Hepatocyte (in vitro differentiated cells): ENCODE data around the gene GAN.

Experiments used
- EZH2 ChIP-seq: fragments of 200-600 bp; sonication (generic); IDR thresholded peaks from 2 replicates; pipeline ENCODE4 v1.6.1; 2016; ENCODE audit warnings: antibody characterized with exemption, mild to moderate bottlenecking, borderline replicate concordance
- TF ChIP-seq, protein P1 (sequence below): fragments of 200-600 bp; sonication (generic); IDR thresholded peaks from 2 replicates; pipeline ENCODE4 v1.5.1; 2016; ENCODE audit warnings: antibody characterized with exemption, mild to moderate bottlenecking; ENCODE audit not compliant: poor library complexity

DNA sequence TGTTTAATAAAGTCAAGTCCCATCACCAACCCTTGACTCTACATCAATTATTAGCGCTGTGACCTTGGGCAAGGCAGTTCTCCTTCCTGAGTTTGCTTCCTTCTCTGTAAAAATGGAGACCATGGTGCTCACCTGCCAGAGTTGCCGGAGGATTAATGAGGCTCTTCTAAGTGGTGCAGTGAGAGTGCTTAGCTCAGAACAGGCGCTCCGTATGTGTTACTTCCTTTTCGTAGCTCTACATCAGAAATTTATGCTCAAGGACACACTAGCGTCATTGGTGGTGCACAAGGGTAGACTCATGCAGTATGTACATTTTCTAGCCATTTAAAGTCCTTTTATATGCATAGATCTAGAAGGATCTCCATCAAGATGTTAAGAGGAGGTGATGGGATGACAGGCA lies 112.5 kb downstream of the GAN start:
- TF ChIP-seq, protein P1, sequence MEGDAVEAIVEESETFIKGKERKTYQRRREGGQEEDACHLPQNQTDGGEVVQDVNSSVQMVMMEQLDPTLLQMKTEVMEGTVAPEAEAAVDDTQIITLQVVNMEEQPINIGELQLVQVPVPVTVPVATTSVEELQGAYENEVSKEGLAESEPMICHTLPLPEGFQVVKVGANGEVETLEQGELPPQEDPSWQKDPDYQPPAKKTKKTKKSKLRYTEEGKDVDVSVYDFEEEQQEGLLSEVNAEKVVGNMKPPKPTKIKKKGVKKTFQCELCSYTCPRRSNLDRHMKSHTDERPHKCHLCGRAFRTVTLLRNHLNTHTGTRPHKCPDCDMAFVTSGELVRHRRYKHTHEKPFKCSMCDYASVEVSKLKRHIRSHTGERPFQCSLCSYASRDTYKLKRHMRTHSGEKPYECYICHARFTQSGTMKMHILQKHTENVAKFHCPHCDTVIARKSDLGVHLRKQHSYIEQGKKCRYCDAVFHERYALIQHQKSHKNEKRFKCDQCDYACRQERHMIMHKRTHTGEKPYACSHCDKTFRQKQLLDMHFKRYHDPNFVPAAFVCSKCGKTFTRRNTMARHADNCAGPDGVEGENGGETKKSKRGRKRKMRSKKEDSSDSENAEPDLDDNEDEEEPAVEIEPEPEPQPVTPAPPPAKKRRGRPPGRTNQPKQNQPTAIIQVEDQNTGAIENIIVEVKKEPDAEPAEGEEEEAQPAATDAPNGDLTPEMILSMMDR = no peak
- TF ChIP-seq EZH2 = no peak
